RWPE2 (cell line): Measurements from ENCODE around the gene ZNF385A.

Experiments
- ATAC-seq: fragments of 200-7000 bp; cut with Tn5 transposase; 3 replicates; pipeline ENCODE4 v1.9.1; 2021; ENCODE audit warnings: low read depth
- DNase-seq: peaks from one replicate; pipeline ENCODE4 v3.0.0-alpha.2; 2020; ENCODE audit warnings: low spot score
- H3K27ac ChIP-seq: fragments of 450-650 bp; 2 replicates; pipeline ENCODE4 v1.5.1; 2017; ENCODE audit warnings: mild to moderate bottlenecking; ENCODE audit not compliant: poor library complexity, severe bottlenecking
- H3K27me3 ChIP-seq: fragments of 250-450 bp; sonication (Bioruptor Pico); 2 replicates; pipeline ENCODE4 v1.5.1; 2021; ENCODE audit warnings: mild to moderate bottlenecking, moderate library complexity; ENCODE audit not compliant: insufficient read depth, poor library complexity, severe bottlenecking
- H3K36me3 ChIP-seq: fragments of 250-450 bp; sonication (Bioruptor Pico); 2 replicates; pipeline ENCODE4 v1.5.1; 2020; ENCODE audit warnings: low read depth, mild to moderate bottlenecking, moderate library complexity
- H3K4me1 ChIP-seq: fragments of 250-450 bp; sonication (Bioruptor Pico); 2 replicates; pipeline ENCODE4 v1.5.1; 2021; ENCODE audit warnings: mild to moderate bottlenecking, moderate library complexity; ENCODE audit not compliant: insufficient read depth, poor library complexity, severe bottlenecking
- H3K4me3 ChIP-seq: fragments of 250-450 bp; sonication (Bioruptor Pico); 2 replicates; pipeline ENCODE4 v1.5.1; 2021; ENCODE audit warnings: mild to moderate bottlenecking, moderate library complexity; ENCODE audit not compliant: severe bottlenecking
- H3K9me3 ChIP-seq: fragments of 250-450 bp; sonication (Bioruptor Pico); 2 replicates; pipeline ENCODE4 v1.5.1; 2021; ENCODE audit warnings: mild to moderate bottlenecking, moderate library complexity; ENCODE audit not compliant: severe bottlenecking
- TF ChIP-seq, protein P1 (sequence below): fragments of 450-650 bp; IDR thresholded peaks from one replicate; pipeline ENCODE4 v1.5.1; 2017; ENCODE audit warnings: mild to moderate bottlenecking, moderate library complexity; ENCODE audit not compliant: poor library complexity, severe bottlenecking

The ZNF385A gene

DNA sequence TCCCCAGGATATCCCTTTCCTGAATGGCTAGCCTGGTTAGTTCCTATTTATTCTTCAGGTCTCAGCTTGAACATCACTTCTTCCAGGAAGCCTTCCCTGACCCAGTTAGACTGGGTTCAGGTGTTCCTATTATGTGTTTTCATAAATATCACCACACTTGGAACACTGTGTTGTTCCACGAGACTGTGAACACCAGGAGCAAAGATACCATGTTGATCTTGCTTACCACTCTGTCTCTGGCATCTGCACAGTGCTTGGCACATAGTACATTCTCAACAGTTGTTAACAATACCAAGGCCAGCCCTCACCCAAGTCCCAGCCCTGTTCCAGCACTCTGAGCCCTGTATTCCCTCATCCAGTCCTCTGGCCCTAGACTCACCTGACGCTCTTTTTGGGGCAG, 13.7 kb upstream of the ZNF385A start:
- ATAC-seq (no peak), DNase-seq (no peak)
- Histone ChIP-seq H3K4me3 (no peak overlapping the region), H3K36me3 (peaks cover 92% of the 10 kb centered on the region), H3K27ac (no peak overlapping the region), H3K27me3 (no peaks in the 10 kb centered on the region), H3K9me3 (no peaks in the 10 kb centered on the region), H3K4me1 (no peaks in the 10 kb centered on the region)
- TF ChIP-seq, protein P1, sequence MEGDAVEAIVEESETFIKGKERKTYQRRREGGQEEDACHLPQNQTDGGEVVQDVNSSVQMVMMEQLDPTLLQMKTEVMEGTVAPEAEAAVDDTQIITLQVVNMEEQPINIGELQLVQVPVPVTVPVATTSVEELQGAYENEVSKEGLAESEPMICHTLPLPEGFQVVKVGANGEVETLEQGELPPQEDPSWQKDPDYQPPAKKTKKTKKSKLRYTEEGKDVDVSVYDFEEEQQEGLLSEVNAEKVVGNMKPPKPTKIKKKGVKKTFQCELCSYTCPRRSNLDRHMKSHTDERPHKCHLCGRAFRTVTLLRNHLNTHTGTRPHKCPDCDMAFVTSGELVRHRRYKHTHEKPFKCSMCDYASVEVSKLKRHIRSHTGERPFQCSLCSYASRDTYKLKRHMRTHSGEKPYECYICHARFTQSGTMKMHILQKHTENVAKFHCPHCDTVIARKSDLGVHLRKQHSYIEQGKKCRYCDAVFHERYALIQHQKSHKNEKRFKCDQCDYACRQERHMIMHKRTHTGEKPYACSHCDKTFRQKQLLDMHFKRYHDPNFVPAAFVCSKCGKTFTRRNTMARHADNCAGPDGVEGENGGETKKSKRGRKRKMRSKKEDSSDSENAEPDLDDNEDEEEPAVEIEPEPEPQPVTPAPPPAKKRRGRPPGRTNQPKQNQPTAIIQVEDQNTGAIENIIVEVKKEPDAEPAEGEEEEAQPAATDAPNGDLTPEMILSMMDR: no peak

DNA sequence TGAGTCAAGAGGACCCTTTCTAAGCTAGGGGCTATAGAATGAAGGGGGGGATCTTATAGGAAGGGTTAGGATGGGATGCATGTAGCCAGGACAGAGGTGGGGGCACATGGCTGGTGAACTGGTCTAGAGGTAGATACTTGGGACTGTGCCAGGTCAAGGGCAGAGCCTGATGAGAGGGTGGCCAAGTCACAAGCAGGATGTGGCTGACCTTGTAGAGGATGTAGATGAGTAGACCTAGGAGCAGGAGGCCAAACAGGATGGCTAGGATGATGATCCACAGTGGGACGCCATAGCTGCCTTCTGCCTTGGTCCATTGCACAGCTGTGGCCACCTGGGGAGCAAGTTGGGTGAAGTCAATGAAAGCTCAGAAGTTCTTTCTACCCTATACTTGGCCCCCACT, 12.6 kb upstream of the ZNF385A start:
- TF ChIP-seq, protein P1: no peak

DNA sequence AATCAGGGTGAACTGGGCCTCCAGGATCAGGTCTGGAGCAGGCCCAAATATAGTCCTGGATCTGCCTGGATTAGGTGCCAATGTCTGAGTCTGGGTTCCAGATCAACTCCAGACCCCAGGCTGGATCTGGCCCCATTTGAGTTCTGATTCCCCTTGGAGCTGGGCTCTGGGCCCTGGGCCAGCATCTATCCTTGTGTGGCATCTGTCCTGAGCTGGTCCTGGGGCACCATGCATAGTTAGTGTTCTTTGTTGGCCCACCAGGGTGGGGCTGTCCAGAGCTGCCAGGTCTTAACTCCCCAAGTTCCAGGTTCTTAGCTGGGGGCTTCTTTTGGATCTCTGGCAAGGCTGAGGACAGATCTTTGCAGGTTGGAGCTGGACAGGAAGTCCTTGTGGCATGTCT, 11.0 kb upstream of the ZNF385A start:
- no peaks in the 10 kb centered on the region for H3K27me3 ChIP-seq
- peaks cover 2% of the 10 kb centered on the region for H3K4me1 ChIP-seq
- ATAC-seq (no peak), DNase-seq (no peak)
- H3K36me3 ChIP-seq: peaks cover 66% of the 10 kb centered on the region
- H3K27ac ChIP-seq: no peak overlapping the region
- H3K4me3 ChIP-seq: no peak overlapping the region
- H3K9me3 ChIP-seq: no peaks in the 10 kb centered on the region
- TF ChIP-seq, protein P1: no peak

More for the DNA sequence above, 12.6 kb upstream of the ZNF385A start:
- DNase-seq (no peak), ATAC-seq (no peak)
- Histone ChIP-seq H3K4me1 (peaks cover 2% of the 10 kb centered on the region), H3K27ac (no peak overlapping the region), H3K36me3 (peaks cover 82% of the 10 kb centered on the region), H3K4me3 (no peak overlapping the region), H3K27me3 (no peaks in the 10 kb centered on the region), H3K9me3 (no peaks in the 10 kb centered on the region)

DNA sequence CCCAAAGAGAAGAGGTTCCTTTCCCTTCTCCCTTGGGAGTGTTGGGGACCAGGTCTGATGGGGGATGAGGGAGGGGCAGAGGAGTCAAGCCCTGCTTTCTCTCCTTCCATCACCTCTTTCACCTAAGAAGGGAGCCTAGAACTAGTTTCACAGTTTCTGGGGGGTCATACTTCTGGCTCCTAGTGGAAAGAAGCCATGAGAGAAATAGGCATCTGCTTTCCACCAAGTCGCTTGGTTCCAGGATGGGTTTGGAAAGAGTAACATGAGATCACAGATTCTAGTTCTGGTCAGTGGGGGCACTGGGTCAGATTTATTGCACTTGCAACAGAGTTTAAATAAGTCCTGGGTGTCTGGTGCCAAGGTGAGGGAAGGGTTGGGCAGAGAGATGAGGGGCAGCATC, 10.5 kb upstream of the ZNF385A start:
- peaks cover 60% of the 10 kb centered on the region for H3K36me3 ChIP-seq
- no peaks in the 10 kb centered on the region for H3K27me3 ChIP-seq
- DNase-seq: no peak
- no peaks in the 10 kb centered on the region for H3K9me3 ChIP-seq
- no peak overlapping the region for H3K27ac ChIP-seq
- no peak overlapping the region for H3K4me3 ChIP-seq
- no peak for ATAC-seq
- TF ChIP-seq, protein P1: no peak
- H3K4me1 ChIP-seq: peaks cover 5% of the 10 kb centered on the region

DNA sequence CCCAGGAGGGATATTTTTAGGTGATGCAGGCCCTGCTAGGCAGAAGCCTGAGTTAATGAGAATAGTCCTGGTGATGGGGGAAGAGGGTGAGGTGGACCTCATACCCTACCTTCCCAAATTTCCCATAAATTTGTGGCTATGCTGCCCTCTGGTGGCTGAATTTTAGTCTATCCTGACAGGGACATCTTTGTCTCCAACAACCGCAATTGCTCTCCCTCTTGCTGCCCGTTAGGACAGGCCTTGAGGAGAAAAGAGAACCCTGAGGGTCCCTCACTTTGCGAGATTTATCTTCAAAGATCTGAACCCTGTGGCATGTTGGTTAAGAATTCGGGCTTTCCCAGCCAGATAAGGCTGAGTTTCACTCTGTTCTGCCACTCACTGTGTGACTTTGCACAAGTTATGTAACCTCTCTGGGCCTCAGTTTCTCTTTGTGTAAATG, 9.8 kb upstream of the ZNF385A start:
- H3K4me3 ChIP-seq: no peak overlapping the region
- TF ChIP-seq, protein P1: peak; percentile 80
- ATAC-seq: peak; percentile 16
- no peaks in the 10 kb centered on the region for H3K9me3 ChIP-seq
- H3K4me1 ChIP-seq: peaks cover 11% of the 10 kb centered on the region
- no peak for DNase-seq
- no peaks in the 10 kb centered on the region for H3K27me3 ChIP-seq
- H3K36me3 ChIP-seq: peaks cover 53% of the 10 kb centered on the region
- peak overlapping the region; percentile 67 for H3K27ac ChIP-seq
